GM23338 (cell line): Measurements from ENCODE around the gene HLCS.

Source experiments
- CREB1 ChIP-seq: fragments of 250-450 bp; sonication (Bioruptor Pico); IDR thresholded peaks from 2 replicates; pipeline ENCODE4 v1.5.0; 2020; ENCODE audit warnings: low read depth, mild to moderate bottlenecking, moderate library complexity
- ETS1 ChIP-seq: IDR thresholded peaks from 2 replicates; pipeline ENCODE4 v1.6.1; 2016; ENCODE audit warnings: antibody characterized with exemption
- EZH2 ChIP-seq: fragments of 200-600 bp; sonication (generic); IDR thresholded peaks from one replicate; pipeline ENCODE4 v1.8.0; 2017; ENCODE audit warnings: antibody characterized with exemption, mild to moderate bottlenecking, low read depth; ENCODE audit not compliant: unreplicated experiment
- EZH2phosphoT487 ChIP-seq: fragments of 200-600 bp; sonication (generic); IDR thresholded peaks from one replicate; pipeline ENCODE4 v1.8.1; 2018; ENCODE audit warnings: antibody characterized with exemption; ENCODE audit not compliant: unreplicated experiment
- JUNB ChIP-seq: IDR thresholded peaks from one replicate; pipeline ENCODE4 v1.6.1; 2016; ENCODE audit warnings: antibody characterized with exemption; ENCODE audit not compliant: unreplicated experiment
- NANOG ChIP-seq: IDR thresholded peaks from 2 replicates; pipeline ENCODE4 v1.6.1; 2016; ENCODE audit warnings: antibody characterized with exemption, borderline replicate concordance
- POLR2AphosphoS5 ChIP-seq: IDR thresholded peaks from 2 replicates; pipeline ENCODE4 v1.6.1; 2016; ENCODE audit warnings: antibody characterized with exemption, low read depth
- STAT1 ChIP-seq: IDR thresholded peaks from one replicate; pipeline ENCODE4 v1.6.1; 2016; ENCODE audit warnings: antibody characterized with exemption; ENCODE audit not compliant: unreplicated experiment
- ZNF114 ChIP-seq: fragments of 250-450 bp; sonication (Bioruptor Pico); IDR thresholded peaks from 2 replicates; pipeline ENCODE4 v1.5.0; 2020; ENCODE audit warnings: mild to moderate bottlenecking, moderate library complexity
- TF ChIP-seq, protein P1 (sequence below), 2 experiments: fragments of 200-600 bp in 1 of 2; sonication (generic) in 1 of 2; conservative IDR thresholded peaks; 2 replicates each; pipeline versions ENCODE4 v1.5.1 to v1.6.1; 2016 to 2017; ENCODE audit warnings: antibody characterized with exemption in 2 of 2, low read depth in 2 of 2, mild to moderate bottlenecking in 2 of 2, moderate library complexity in 1 of 2
- TF ChIP-seq, protein P2 (sequence below): IDR thresholded peaks from one replicate; pipeline ENCODE4 v1.6.1; 2018; ENCODE audit warnings: antibody characterized with exemption; ENCODE audit not compliant: unreplicated experiment

- TF ChIP-seq POLR2AphosphoS5, result no peak
- TF ChIP-seq, protein P1, sequence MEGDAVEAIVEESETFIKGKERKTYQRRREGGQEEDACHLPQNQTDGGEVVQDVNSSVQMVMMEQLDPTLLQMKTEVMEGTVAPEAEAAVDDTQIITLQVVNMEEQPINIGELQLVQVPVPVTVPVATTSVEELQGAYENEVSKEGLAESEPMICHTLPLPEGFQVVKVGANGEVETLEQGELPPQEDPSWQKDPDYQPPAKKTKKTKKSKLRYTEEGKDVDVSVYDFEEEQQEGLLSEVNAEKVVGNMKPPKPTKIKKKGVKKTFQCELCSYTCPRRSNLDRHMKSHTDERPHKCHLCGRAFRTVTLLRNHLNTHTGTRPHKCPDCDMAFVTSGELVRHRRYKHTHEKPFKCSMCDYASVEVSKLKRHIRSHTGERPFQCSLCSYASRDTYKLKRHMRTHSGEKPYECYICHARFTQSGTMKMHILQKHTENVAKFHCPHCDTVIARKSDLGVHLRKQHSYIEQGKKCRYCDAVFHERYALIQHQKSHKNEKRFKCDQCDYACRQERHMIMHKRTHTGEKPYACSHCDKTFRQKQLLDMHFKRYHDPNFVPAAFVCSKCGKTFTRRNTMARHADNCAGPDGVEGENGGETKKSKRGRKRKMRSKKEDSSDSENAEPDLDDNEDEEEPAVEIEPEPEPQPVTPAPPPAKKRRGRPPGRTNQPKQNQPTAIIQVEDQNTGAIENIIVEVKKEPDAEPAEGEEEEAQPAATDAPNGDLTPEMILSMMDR (conservative IDR thresholded peaks at IDR 0.05; ENCODE audit: low read depth in 2 of 2), result no peak
- TF ChIP-seq EZH2, result no peak
- no peak for TF ChIP-seq JUNB
- TF ChIP-seq ZNF114 (CRISPR knock-in tag), result no peak
- TF ChIP-seq, protein P2, sequence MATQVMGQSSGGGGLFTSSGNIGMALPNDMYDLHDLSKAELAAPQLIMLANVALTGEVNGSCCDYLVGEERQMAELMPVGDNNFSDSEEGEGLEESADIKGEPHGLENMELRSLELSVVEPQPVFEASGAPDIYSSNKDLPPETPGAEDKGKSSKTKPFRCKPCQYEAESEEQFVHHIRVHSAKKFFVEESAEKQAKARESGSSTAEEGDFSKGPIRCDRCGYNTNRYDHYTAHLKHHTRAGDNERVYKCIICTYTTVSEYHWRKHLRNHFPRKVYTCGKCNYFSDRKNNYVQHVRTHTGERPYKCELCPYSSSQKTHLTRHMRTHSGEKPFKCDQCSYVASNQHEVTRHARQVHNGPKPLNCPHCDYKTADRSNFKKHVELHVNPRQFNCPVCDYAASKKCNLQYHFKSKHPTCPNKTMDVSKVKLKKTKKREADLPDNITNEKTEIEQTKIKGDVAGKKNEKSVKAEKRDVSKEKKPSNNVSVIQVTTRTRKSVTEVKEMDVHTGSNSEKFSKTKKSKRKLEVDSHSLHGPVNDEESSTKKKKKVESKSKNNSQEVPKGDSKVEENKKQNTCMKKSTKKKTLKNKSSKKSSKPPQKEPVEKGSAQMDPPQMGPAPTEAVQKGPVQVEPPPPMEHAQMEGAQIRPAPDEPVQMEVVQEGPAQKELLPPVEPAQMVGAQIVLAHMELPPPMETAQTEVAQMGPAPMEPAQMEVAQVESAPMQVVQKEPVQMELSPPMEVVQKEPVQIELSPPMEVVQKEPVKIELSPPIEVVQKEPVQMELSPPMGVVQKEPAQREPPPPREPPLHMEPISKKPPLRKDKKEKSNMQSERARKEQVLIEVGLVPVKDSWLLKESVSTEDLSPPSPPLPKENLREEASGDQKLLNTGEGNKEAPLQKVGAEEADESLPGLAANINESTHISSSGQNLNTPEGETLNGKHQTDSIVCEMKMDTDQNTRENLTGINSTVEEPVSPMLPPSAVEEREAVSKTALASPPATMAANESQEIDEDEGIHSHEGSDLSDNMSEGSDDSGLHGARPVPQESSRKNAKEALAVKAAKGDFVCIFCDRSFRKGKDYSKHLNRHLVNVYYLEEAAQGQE, result no peak
- no peak for TF ChIP-seq STAT1
- no peak for TF ChIP-seq NANOG
- no peak for TF ChIP-seq ETS1
- TF ChIP-seq EZH2phosphoT487, result no peak
- no peak for TF ChIP-seq CREB1 (CRISPR knock-in tag)
Observed at GRCh38 chr21:36773117-36773516, 193.4 kb downstream of the HLCS start.
